A549 (cell line): ENCODE data around the gene DIPK1B. TPM values are rescaled to one million over a fixed set of nuclear protein-coding genes. Genes with fewer than 3 reads are reported as not detected.

Experiments
- ATAC-seq, 2 experiments: fragments of 200-7000 bp in 1 of 2; fragments of >200 bp in 1 of 2; cut with Nextera tagmentation in 1 of 2; cut with Tn5 transposase in 1 of 2; 3 replicates each; pipeline versions ENCODE4 v1.8.0 to v1.9.1; 2018 to 2020; ENCODE audit warnings: mild to moderate bottlenecking in 1 of 2, moderate library complexity in 1 of 2
- CTCF ChIA-PET: fragments of 300-600 bp; sonication (Branson Sonifier 250); formaldehyde crosslinking; extraction: SDS; loops from one replicate; lab custom pipeline; 2021; ENCODE audit warnings: antibody characterized with exemption, inconsistent platforms; lab: Yijun Ruan, JAX
- POLR2A ChIA-PET: fragments of 350-600 bp; formaldehyde crosslinking; extraction: SDS; loops from one replicate; lab custom pipeline; 2021; ENCODE audit warnings: antibody characterized with exemption, inconsistent platforms; lab: Yijun Ruan, JAX
- DNase-seq, 2 experiments: peaks; one replicate each; pipeline versions ENCODE4 v3.0.0 to v3.0.0-alpha.2; 2011 to 2016; ENCODE audit warnings: low read depth in 1 of 2, low spot score in 1 of 2
- FAIRE-seq: peaks from 2 replicates; lab custom pipeline; 2011; peaks lifted over from hg19 to GRCh38; lab: Jason Lieb, UNC
- H3K27ac ChIP-seq, 2 experiments: fragments of >200 bp; sonication (Bioruptor Twin); formaldehyde crosslinking; 3 replicates each; pipeline ENCODE4 v1.5.1; 2016 to 2017
- H3K4me1 ChIP-seq: fragments of >200 bp; sonication (Bioruptor Twin); formaldehyde crosslinking; 3 replicates; pipeline ENCODE4 v1.6.1; 2016
- H3K4me2 ChIP-seq: fragments of >200 bp; sonication (Bioruptor Twin); formaldehyde crosslinking; 3 replicates; pipeline ENCODE4 v1.6.1; 2016
- H3K4me3 ChIP-seq: fragments of >200 bp; sonication (Bioruptor Twin); formaldehyde crosslinking; 3 replicates; pipeline ENCODE4 v1.5.1; 2016
- H3K9me3 ChIP-seq: fragments of >200 bp; sonication (Bioruptor Twin); formaldehyde crosslinking; 3 replicates; pipeline ENCODE4 v1.6.1; 2016
- BHLHE40 ChIP-seq: IDR thresholded peaks from 2 replicates; pipeline ENCODE4 v1.6.1; 2012; ENCODE audit warnings: low read depth, low read length, inconsistent platforms
- CBX8 ChIP-seq: fragments of 200-600 bp; sonication (generic); IDR thresholded peaks from 2 replicates; pipeline ENCODE4 v1.6.1; 2016
- EHF ChIP-seq: fragments of 250-450 bp; sonication (Bioruptor Pico); IDR thresholded peaks from 2 replicates; pipeline ENCODE4 v1.5.0; 2020; ENCODE audit warnings: mild to moderate bottlenecking
- EP300 ChIP-seq, 2 experiments: fragments of >200 bp; sonication (Bioruptor Twin); formaldehyde crosslinking; IDR thresholded peaks; 2 replicates in 1 of 2; 3 replicates in 1 of 2; pipeline ENCODE4 v1.6.1; 2016 to 2017
- ESRRA ChIP-seq: fragments of 150-350 bp; IDR thresholded peaks from 2 replicates; pipeline ENCODE4 v1.6.1; 2014; ENCODE audit warnings: mild to moderate bottlenecking, low read length, borderline replicate concordance
- FOXS1 ChIP-seq: fragments of 250-450 bp; sonication (Bioruptor Pico); IDR thresholded peaks from 2 replicates; pipeline ENCODE4 v1.5.0; 2020; ENCODE audit warnings: mild to moderate bottlenecking, moderate library complexity
- HDAC2 ChIP-seq: fragments of 200-600 bp; sonication (generic); IDR thresholded peaks from 2 replicates; pipeline ENCODE4 v1.6.1; 2016
- HEYL ChIP-seq: fragments of 250-450 bp; sonication (Bioruptor Pico); IDR thresholded peaks from 2 replicates; pipeline ENCODE4 v1.8.0; 2021; ENCODE audit warnings: mild to moderate bottlenecking, moderate library complexity
- HOXA7 ChIP-seq: fragments of 250-450 bp; sonication (Bioruptor Pico); IDR thresholded peaks from 2 replicates; pipeline ENCODE4 v1.5.0; 2020; ENCODE audit warnings: mild to moderate bottlenecking, moderate library complexity
- HOXB13 ChIP-seq: fragments of 250-450 bp; sonication (Bioruptor Pico); IDR thresholded peaks from 2 replicates; pipeline ENCODE4 v1.5.0; 2020; ENCODE audit warnings: low read depth, mild to moderate bottlenecking, moderate library complexity
- HOXB5 ChIP-seq: fragments of 250-450 bp; sonication (Bioruptor Pico); IDR thresholded peaks from 2 replicates; pipeline ENCODE4 v1.5.0; 2020; ENCODE audit warnings: mild to moderate bottlenecking, moderate library complexity
- JUN ChIP-seq, 2 experiments: fragments of >200 bp; sonication (Bioruptor Twin); formaldehyde crosslinking; IDR thresholded peaks; 2 replicates in 1 of 2; 3 replicates in 1 of 2; pipeline ENCODE4 v1.6.1; 2016 to 2017
- KDM1A ChIP-seq: fragments of 200-600 bp; sonication (generic); IDR thresholded peaks from 2 replicates; pipeline ENCODE4 v1.6.1; 2016; ENCODE audit warnings: low read depth, mild to moderate bottlenecking
- KDM5A ChIP-seq: fragments of 200-600 bp; sonication (generic); IDR thresholded peaks from 2 replicates; pipeline ENCODE4 v1.6.1; 2016; ENCODE audit warnings: antibody characterized with exemption, mild to moderate bottlenecking
- MAFK ChIP-seq: fragments of 450-650 bp; IDR thresholded peaks from 2 replicates; pipeline ENCODE4 v1.6.1; 2014; ENCODE audit not compliant: partially characterized antibody
- MAZ ChIP-seq: fragments of 150-350 bp; IDR thresholded peaks from 2 replicates; pipeline ENCODE4 v1.6.1; 2014; ENCODE audit warnings: antibody characterized with exemption, low read depth, low read length, borderline replicate concordance
- MYC ChIP-seq: IDR thresholded peaks from 2 replicates; pipeline ENCODE4 v1.6.1; 2012; ENCODE audit warnings: mild to moderate bottlenecking, inconsistent platforms, low read length, improper control_type of control experiment, borderline replicate concordance
- NFE2L2 ChIP-seq: fragments of 150-350 bp; conservative IDR thresholded peaks from 2 replicates; pipeline ENCODE4 v1.6.1; 2014; ENCODE audit warnings: low read length
- NPAS2 ChIP-seq: fragments of 250-450 bp; sonication (Bioruptor Pico); IDR thresholded peaks from 2 replicates; pipeline ENCODE4 v1.8.0; 2022; ENCODE audit warnings: mild to moderate bottlenecking, moderate library complexity, borderline replicate concordance
- NR3C1 ChIP-seq: fragments of >200 bp; sonication (Bioruptor Twin); formaldehyde crosslinking; IDR thresholded peaks from 3 replicates; pipeline ENCODE4 v1.6.1; 2017
- POLR2A ChIP-seq: IDR thresholded peaks from 2 replicates; pipeline ENCODE4 v1.6.1; 2012; ENCODE audit warnings: mild to moderate bottlenecking, low read length
- RAD21 ChIP-seq, 2 experiments: fragments of >200 bp in 1 of 2; sonication (Bioruptor Twin) in 1 of 2; formaldehyde crosslinking in 1 of 2; IDR thresholded peaks in 1 of 2; conservative IDR thresholded peaks in 1 of 2; 2 replicates in 1 of 2; 3 replicates in 1 of 2; pipeline ENCODE4 v1.6.1; 2012 to 2018; ENCODE audit warnings: inconsistent platforms in 1 of 2
- RCOR1 ChIP-seq: fragments of 150-350 bp; IDR thresholded peaks from 2 replicates; pipeline ENCODE4 v1.6.1; 2014; ENCODE audit warnings: antibody characterized with exemption, low read length, low read depth
- RFX5 ChIP-seq: fragments of 450-650 bp; IDR thresholded peaks from 2 replicates; pipeline ENCODE4 v1.7.1; 2014; ENCODE audit warnings: antibody characterized with exemption, mild to moderate bottlenecking, moderate library complexity
- RNF2 ChIP-seq: fragments of 200-600 bp; sonication (generic); IDR thresholded peaks from 2 replicates; pipeline ENCODE4 v1.6.1; 2016; ENCODE audit warnings: low read depth, mild to moderate bottlenecking, antibody characterized with exemption, moderate library complexity, borderline replicate concordance
- WGBS: methylation state at CpG from one replicate; pipeline ENCODE4 v1.1.6; 2017; ENCODE audit errors: missing lambda C conversion rate; 5-methylcytosine and 5-hydroxymethylcytosine counted together
- polyA plus RNA-seq, 4 experiments: library from polyadenylated mRNA; depleted of rRNA in 3 of 4; stranded (reverse); fragments of >200 nt; fragmentation: RNase III in 1 of 4; extraction: RNeasy Plus Mini Kit Qiagen cat#74134 plus additional on column Dnase treatment in 1 of 4; gene quantifications; 2 replicates in 3 of 4; 3 replicates in 1 of 4; pipeline ENCODE4 v1.2.3, GENCODE V29; 2011 to 2017
- TF ChIP-seq, protein P1 (sequence below): fragments of >200 bp; sonication (Bioruptor Twin); formaldehyde crosslinking; IDR thresholded peaks from 2 replicates; pipeline ENCODE4 v1.6.1; 2016
- TF ChIP-seq, protein P2 (sequence below): IDR thresholded peaks from 2 replicates; pipeline ENCODE4 v1.6.1; 2012
- TF ChIP-seq, protein P3 (sequence below): IDR thresholded peaks from 2 replicates; pipeline ENCODE4 v1.6.1; 2012

The DIPK1B gene
- polyA plus RNA-seq, 2 of the 4 experiments (the other 2 are of a cell fraction): 6.7 TPM

DNA sequence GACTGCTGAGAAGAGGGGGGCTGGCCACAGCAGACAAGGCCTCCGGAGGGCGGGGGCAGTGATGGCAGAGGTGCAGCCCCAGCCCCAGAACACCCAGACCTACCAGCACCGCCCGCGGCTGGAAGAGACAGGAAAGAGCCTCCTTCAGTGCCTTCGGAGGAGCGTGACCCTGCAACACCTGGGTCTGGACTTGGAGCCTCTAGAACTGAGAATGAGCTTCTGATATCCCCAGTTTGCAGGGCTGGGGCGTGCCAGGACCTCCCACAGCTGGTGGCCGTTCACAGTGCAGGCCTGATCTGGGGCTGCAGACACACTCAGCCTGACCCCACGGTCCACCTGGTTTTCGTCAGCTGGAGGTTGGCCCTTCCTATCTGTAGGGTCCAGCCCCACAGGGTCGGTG is 21.2 kb downstream of the DIPK1B start:
- ChIA-PET POLR2A (no interaction called here), CTCF (interaction anchor here (2.1 kb wide), 1 partner anchor 27 kb away, joined by 7 read pairs; no protein-coding TSS in a partner anchor)
- no peak for FAIRE-seq
- no peak for DNase-seq
- 93% methylated on average over 12 of the region's 12 CpGs for WGBS
- TF ChIP-seq CBX8 (no peak), HDAC2 (no peak), JUN (IDR thresholded peaks at IDR 0.05) (no peak)
- no peak overlapping the region for H3K4me2 ChIP-seq
- H3K27ac ChIP-seq: no peak overlapping the region
- no peak overlapping the region for H3K4me3 ChIP-seq
- ATAC-seq: no peak
- H3K9me3 ChIP-seq: no peaks in the 10 kb centered on the region
- H3K4me1 ChIP-seq: peaks cover 6% of the 10 kb centered on the region; the same call in 1 of the 3 replicates

DNA sequence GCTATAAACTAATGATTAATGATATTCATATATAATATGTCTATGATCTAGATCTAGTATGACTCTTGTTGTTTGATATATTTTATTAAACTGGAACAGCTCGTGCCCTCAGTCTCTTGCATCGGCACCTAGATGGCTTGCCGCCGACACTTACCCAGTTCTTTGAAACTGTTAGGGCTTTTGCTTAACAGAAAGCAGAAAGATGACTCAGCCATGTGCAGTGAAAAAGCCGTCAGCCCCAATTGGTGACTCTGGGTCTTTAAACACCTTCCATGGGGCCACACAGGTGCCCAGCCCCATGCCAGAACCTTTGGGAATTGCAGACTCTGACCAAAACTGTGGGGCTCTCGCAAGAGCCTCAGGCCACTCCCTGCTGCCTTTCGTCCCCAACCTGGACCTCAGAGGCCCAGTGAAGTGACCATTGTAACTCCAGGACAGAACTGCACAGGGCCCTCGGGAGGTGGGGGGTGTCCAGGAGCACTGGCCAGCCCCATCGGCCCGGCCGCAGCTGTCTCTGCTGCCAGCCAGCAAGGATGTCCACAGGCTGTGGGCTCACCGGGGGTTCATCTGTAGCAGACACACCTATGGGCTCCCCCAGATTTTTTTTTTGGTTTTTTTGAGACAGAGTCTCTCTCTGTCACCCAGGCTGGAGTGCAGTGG is 22.6 kb downstream of the DIPK1B start:
- TF ChIP-seq HOXB5 (CRISPR knock-in tag) (no peak), FOXS1 (CRISPR knock-in tag) (no peak), RFX5 (no peak), BHLHE40 (no peak), HDAC2 (no peak), MYC (no peak), MAZ (no peak), ESRRA (no peak)
- TF ChIP-seq, protein P1, sequence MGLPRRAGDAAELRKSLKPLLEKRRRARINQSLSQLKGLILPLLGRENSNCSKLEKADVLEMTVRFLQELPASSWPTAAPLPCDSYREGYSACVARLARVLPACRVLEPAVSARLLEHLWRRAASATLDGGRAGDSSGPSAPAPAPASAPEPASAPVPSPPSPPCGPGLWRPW: no peak
- TF ChIP-seq, protein P2, sequence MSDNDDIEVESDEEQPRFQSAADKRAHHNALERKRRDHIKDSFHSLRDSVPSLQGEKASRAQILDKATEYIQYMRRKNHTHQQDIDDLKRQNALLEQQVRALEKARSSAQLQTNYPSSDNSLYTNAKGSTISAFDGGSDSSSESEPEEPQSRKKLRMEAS: no peak
- H3K4me3 ChIP-seq: no peak overlapping the region
- POLR2A ChIA-PET: no interaction called here
- H3K4me1 ChIP-seq: no peaks in the 10 kb centered on the region
- no peaks in the 10 kb centered on the region for H3K9me3 ChIP-seq
- 86% methylated on average over 11 of the region's 12 CpGs for WGBS
- DNase-seq: no peak
- no peak overlapping the region for H3K4me2 ChIP-seq
- no peak for ATAC-seq
- CTCF ChIA-PET: interaction anchor here (0.6 to 2.1 kb wide), 5 partner anchors 8 to 52 kb away, joined by 3 to 7 read pairs (median 3); no protein-coding TSS in a partner anchor
- no peak for FAIRE-seq
- no peak overlapping the region for H3K27ac ChIP-seq

DNA sequence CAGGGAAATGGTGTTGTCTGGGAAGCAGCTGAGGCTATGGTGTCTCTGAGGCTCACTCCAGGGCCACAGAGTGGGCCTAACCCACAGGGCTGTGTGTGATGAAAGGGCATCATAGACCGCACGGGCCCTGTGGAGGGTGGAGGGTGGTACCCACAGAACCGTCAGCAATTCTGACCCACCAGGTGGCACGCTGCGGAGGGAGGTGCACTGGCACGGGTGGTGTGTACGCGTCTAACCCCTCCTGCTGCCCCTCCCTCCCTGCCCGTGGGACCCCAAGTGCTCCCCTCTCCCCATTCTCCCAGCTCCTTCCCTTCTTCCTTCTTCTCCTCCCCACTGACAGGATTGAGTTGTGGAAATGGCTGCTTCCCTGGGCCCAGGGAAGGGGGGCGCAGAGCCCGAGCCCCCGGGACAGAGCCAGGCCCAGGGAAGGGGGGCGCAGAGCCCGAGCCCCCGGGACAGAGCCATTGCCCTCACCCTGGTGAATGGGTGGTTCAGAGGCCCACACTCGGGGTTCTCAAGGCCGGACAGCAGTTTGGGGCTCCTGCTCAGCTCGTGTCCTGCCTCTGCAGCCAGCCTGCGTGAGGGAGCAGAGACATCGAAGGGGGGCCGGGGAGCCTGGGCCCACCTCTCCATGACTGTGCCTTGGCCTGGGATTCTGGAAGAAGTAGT is 23.6 kb downstream of the DIPK1B start:
- FAIRE-seq (no peak), ATAC-seq (no peak; a peak in 1 of 6 replicates), DNase-seq (no peak)
- Histone ChIP-seq H3K4me3 (no peak overlapping the region), H3K4me1 (no peaks in the 10 kb centered on the region), H3K4me2 (no peak overlapping the region), H3K9me3 (no peaks in the 10 kb centered on the region), H3K27ac (no peak overlapping the region)
- WGBS: 81% methylated on average over 7 of the region's 21 CpGs
- no peak for TF ChIP-seq EHF
- no peak for TF ChIP-seq NPAS2 (CRISPR knock-in tag)
- TF ChIP-seq NFE2L2: no peak
- no peak for TF ChIP-seq KDM1A
- no peak for TF ChIP-seq HOXB13 (CRISPR knock-in tag)
- TF ChIP-seq FOXS1 (CRISPR knock-in tag): no peak
- TF ChIP-seq RFX5: no peak
- no peak for TF ChIP-seq MAFK
- ChIA-PET CTCF (interaction anchor here (1.3 to 3.0 kb wide), 4 partner anchors 8 to 25 kb away, joined by 3 to 18 read pairs (median 6); partner anchors contain the start of gene LCN8), POLR2A (interaction anchor here (0.6 kb wide), 1 partner anchor 8 kb away, joined by 3 read pairs; no protein-coding TSS in a partner anchor)

DNA sequence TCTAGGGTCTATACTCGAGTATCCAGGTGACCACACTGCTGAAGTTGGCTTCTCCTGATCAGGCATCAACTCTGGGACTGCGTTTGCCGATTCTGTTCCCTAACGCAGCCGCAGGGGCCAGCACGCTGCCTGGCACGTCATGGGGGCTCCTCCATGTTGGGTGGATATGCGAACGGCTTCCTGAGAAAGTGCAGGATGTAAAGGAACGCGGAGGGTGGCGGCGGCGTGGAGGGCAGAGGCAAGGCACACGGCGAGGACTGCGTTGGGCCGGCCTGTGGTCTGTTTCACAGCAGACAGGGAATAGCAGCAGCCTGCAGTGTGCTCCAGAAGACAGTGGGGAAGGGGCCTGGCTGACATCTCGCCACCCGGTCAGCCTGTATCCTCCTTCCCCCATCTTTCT is 26.6 kb downstream of the DIPK1B start:
- Histone ChIP-seq H3K4me1 (no peaks in the 10 kb centered on the region), H3K27ac (no peak overlapping the region), H3K4me2 (no peak overlapping the region), H3K4me3 (no peak overlapping the region), H3K9me3 (no peaks in the 10 kb centered on the region)
- FAIRE-seq (no peak), DNase-seq (no peak), ATAC-seq (no peak)
- POLR2A ChIA-PET: no interaction called here
- CTCF ChIA-PET: interaction anchor here (3.0 kb wide), 1 partner anchor 11 kb away, joined by 18 read pairs; no protein-coding TSS in a partner anchor
- WGBS: 78% methylated on average over 20 of the region's 20 CpGs
- no peak for TF ChIP-seq HOXB5 (CRISPR knock-in tag)
- TF ChIP-seq, protein P3, sequence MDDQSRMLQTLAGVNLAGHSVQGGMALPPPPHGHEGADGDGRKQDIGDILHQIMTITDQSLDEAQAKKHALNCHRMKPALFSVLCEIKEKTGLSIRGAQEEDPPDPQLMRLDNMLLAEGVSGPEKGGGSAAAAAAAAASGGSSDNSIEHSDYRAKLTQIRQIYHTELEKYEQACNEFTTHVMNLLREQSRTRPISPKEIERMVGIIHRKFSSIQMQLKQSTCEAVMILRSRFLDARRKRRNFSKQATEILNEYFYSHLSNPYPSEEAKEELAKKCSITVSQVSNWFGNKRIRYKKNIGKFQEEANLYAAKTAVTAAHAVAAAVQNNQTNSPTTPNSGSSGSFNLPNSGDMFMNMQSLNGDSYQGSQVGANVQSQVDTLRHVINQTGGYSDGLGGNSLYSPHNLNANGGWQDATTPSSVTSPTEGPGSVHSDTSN: no peak
- no peak for TF ChIP-seq HEYL (CRISPR knock-in tag)
- no peak for TF ChIP-seq RCOR1
- TF ChIP-seq RNF2: no peak
- no peak for TF ChIP-seq FOXS1 (CRISPR knock-in tag)
- no peak for TF ChIP-seq KDM5A
- TF ChIP-seq HOXB13 (CRISPR knock-in tag): no peak
- no peak for TF ChIP-seq MYC
- TF ChIP-seq RFX5: no peak
- no peak for TF ChIP-seq HDAC2
- TF ChIP-seq RAD21 (conservative IDR thresholded peaks at IDR 0.05 in 1 of 2, IDR thresholded peaks at IDR 0.05 in 1 of 2): no peak
- no peak for TF ChIP-seq NR3C1
- no peak for TF ChIP-seq HOXA7 (CRISPR knock-in tag)
- TF ChIP-seq MAFK: no peak
- no peak for TF ChIP-seq POLR2A
- no peak for TF ChIP-seq KDM1A
- no peak for TF ChIP-seq EP300 (IDR thresholded peaks at IDR 0.05)
